ENCODE measurements around the gene HHIPL1.

HHIPL1 gene

DNA sequence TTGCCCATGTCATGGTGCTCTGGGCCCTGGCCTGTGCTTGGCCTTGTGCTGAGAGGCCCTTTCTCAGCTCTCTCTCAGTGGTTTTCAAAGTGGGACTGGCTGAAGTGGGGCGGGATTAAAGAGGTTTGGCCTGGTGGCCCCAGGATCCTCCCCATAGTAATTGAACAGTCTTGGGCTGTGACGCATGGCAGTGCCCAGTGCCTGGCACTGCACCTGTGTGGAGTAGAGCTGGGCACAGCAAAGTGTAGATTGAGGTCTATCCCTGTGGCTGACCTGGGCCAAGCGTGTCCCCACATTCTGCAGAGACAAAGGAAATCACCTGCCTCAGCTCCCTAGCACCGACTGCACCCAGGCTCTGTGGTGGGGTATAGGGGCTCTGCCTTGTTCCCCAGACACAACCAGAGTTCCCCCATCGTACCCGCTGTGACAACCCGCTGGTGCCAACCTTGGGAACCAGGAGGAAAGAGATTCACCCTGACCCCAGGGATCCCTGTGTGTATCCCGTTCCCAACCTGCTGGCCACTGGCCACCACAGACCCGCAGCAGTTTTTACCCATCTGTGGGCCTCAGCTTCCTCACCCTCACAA lies 29.2 kb downstream of the HHIPL1 start:
- no peak for DNase-seq (ENCODE audit: low read depth in 2 of 3, low spot score in 1 of 3)

DNA sequence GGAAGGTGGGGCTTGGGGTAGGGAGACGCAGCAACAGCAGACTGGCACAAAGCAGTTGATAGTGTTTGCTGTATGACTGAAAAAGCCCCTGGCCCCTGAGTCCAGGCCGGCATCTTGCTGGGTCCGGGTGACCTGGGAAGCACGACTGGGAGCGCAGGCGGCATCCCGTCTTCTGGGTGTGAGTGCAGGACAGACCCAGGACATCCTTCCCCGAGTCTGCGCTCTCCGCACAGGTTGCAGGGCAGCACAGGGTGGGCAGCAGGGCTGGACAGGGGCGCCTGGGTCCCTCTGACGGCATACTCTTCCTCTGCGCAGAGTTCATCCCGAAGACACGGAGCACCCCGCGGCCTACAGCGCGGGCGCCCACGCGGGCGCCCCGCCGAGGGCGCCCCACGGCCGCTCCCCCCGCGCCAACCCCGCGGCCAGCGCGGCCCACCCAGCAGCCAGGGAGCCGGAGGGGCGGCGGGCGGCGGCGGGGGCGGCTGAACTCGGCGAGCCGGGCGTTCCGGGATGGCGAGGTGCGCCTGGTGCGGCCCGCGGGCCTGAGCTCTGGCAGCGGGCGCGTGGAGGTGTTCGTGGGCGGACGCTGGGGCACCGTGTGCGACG lies 29.9 kb downstream of the HHIPL1 start:
- no peak for DNase-seq (ENCODE audit: low read depth in 2 of 3, low spot score in 1 of 3)

DNA sequence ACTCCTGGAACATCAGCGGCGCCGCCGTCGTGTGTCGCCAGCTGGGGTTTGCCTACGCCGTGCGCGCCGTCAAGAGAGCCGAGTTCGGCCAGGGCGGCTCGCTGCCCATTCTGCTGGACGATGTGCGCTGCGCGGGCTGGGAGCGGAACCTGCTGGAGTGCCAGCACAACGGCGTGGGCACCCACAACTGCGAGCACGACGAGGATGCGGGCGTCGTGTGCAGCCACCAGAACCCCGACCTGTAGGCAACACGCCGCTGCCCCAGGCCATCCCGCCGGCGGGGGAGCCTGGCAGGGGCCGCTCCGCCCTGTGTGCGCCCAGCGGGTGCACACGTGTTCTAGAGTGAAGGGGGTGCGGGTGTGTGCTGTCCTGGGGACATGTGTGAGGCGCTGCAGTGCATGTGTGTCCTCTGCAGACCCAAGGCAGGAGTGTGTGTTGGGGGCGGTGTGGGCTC lies 30.5 kb downstream of the HHIPL1 start:
- DNase-seq (ENCODE audit: low read depth in 2 of 3, low spot score in 1 of 3), result no peak

DNA sequence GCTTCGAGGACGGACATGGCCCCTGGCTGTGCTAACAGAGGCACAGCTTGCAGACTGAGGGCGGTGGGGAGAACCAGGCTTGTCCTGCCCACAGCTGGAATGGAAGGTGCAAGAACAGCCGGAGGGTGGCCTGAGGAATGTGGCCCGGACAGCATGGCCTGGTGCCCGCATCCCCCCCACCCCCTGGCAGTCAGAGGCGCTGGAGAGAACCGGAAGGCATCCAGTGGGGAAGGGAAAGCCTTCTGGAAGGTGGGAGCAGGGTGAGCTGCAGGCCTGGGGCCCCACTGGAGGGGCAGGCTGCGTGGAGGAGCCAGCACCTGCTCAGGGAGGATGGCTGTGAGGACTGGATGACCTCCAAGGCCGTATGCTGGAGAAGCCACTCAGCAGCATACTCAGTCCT lies 31.0 kb downstream of the HHIPL1 start:
- DNase-seq (ENCODE audit: low read depth in 2 of 3, low spot score in 1 of 3), result no peak

DNA sequence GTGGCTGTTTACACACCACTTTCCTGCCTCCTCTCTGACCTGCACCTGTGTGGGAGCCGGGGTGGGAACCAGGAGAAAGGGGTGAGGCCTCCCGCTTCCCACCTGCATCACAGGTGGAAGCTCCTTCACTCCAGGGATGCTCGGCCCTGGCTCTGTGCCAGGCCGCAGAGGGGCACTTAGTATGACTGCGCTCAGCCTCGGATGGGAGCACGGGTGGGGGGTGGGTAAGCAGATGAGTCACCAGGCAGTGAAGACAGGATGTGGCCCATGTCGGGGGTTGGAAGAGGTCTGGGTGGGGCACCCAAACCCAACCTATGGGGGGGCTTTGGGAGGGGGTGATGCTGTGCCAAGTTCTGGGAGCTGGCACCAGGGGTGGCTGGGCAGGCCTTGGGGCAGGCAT lies 31.7 kb downstream of the HHIPL1 start:
- no peak for DNase-seq (ENCODE audit: low read depth in 2 of 3, low spot score in 1 of 3)

DNA sequence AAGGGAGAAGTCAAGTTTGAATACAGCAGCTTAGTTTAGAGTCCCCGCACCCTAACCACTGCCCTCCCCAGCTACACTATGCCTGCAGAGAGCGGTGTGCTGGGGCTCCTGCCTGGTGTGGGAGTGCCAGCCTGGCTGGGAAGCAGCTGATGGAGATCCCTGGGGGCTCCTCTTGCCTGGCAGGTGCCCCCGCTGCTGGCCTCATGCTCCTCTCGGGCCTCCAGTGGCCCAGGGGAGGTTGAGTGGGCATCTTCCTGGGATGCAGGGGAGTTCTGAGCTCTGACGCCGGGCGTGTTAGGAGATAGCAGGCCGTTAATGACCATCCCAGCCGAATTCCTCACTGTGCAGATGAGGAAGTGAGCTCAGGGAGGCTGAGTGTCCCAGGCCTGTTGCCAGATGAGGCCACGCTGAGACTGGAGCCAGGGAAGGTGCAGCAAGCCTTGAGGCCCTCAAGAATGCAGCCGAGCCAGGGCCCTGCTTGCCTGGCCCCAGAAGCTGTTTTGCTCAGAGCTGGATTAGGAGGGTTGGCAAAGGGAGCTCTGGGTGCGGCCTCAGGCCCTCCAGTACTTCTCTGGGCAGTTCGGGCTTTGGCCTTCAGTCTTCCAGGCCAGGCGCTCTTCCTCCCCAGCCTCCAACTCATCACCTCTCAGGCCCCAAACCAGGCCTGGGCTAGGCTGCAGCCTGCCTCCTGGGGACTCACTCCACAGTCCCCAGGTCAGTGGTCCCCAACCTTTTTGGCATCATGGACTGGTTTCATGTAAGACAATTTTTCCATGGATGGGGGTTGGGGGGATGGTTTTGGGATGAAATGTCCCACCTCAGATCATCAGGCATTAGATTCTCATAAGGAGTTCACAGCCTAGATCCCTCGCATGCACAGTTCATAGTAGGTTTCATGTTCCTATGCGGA lies 32.6 kb downstream of the HHIPL1 start:
- DNase-seq (ENCODE audit: low read depth in 2 of 3, low spot score in 1 of 3), result no peak

DNA sequence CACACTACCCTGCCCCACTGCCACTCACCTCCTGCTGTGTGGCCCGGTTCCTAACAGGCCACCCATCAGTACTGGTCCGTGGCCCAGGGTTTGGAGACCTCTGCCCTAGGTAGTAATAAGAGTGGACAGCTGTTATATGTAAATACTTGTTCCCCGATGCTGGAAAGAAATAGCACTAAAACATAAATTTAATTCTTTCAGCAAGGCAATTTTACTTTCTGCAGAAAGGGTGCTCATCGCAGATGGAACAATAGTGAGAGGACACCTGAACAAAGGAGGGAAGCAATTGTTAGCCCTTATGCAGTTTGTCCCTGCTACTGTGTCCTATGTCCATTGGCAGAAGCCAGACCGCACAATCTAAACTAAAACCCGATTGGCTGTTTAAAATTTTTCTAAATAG lies 33.3 kb downstream of the HHIPL1 start:
- no peak for DNase-seq (ENCODE audit: low read depth in 2 of 3, low spot score in 1 of 3)

DNA sequence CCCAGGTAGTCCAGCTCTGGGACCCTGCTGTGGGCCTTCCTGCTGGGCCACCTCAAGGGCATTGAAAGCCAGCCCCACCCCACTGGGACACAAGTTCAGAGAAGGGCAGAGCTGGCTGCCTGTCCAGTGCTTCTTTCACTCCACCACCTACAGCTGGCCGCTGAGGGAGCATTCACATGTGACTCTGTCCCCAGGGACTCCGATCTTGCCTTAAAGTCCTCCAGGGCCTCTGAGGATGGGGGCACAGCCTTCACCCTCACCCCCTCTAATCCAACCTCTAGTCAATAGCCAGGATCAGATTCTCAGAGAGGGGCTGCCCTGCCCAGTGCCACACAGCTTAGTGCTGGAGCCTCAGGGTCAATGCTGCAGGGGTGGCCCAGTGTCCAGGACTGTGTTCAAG lies 34.2 kb downstream of the HHIPL1 start:
- DNase-seq (ENCODE audit: low read depth in 2 of 3, low spot score in 1 of 3), result no peak

DNA sequence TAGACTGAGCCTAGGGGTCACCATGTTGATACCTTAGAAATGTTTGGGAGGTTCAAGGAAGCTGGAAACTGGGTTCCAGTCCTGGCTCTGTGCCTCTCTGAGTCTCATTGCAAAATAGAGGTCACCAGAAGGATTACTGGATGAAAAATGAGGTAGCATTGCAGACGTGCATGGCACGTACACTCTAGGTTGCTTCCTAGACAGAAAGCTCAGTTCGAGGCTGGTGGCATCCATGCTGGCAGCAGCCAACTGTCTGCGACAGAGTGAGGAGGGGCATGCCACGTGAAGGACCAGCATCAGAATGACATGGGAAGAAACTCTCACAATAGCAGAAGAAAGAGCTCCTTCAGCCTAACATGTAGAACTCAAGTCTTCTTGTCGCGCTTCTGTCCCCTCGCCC lies 34.6 kb downstream of the HHIPL1 start:
- DNase-seq (ENCODE audit: low read depth in 2 of 3, low spot score in 1 of 3), result no peak

DNA sequence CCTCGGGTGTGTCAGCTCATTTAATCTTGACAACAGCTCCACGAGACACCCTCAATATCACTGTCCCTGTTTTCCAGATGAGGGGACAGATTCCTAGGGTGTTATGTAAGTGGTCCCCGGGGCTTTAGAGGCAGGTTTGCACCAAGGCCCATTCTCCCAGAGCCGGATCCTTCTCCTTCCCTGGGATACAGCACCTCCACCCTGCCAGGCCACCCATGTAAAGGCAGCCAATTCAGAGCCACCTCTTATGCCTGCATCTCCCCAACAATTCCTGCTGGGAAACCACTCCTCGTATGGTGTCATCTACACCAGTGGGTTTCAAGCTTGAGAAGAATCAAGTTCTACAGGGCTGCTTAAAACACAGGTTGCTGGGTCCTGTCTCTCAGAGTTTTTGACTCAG lies 35.1 kb downstream of the HHIPL1 start:
- no peak for DNase-seq (ENCODE audit: low read depth in 2 of 3, low spot score in 1 of 3)

DNA sequence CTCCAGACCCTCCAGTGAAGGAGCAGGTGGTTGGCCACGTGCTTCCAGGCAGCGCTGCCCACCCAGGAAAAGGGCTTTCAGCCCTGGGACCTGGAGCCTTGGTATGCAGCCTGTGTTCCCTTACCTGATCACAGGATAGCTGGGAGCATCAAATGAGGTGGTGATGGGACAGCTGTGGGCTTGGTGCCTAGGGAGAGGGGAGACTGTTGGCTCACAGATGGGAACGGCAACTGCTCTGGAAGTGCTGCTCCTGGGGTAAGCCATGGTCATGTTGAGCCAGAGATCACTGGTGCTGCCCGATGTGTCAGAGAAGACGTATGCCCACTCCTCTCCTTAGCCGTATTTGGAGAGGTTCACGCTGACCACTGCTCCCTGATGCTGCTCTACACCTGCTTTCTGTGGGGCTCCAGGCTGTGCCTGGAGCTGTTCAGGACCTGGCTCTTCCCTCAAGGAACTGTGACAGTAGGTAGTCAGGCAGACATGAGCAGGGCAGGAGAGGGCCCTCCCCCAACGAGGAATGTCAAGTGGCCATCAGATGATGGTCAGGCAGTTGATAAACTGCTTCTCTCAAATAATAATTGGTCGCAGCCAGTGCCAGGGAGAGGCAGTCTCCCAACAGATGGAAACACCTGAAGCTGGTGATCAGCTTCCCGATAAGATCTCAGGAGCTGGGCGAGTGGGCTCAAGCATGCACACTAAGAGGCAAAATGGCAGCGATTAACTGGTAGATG lies 36.3 kb downstream of the HHIPL1 start:
- DNase-seq (ENCODE audit: low read depth in 2 of 3, low spot score in 1 of 3), result no peak

DNA sequence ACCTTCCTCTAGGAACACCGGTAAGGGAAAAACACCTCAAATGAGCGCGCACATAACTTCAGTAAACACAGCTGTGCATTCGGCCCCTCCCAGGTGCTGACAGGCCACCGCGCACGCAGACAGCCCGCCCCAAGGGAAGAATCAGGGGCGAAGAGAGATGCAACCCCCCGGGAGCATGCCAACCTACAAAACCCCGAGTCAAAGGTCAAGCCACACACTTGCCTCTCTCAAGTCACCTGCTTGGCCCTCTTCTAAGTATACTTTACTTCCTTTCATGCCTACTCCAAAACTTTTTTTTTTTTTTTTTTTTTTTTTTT lies 36.9 kb downstream of the HHIPL1 start:
- no peak for DNase-seq (ENCODE audit: low read depth in 2 of 3, low spot score in 1 of 3)

DNA sequence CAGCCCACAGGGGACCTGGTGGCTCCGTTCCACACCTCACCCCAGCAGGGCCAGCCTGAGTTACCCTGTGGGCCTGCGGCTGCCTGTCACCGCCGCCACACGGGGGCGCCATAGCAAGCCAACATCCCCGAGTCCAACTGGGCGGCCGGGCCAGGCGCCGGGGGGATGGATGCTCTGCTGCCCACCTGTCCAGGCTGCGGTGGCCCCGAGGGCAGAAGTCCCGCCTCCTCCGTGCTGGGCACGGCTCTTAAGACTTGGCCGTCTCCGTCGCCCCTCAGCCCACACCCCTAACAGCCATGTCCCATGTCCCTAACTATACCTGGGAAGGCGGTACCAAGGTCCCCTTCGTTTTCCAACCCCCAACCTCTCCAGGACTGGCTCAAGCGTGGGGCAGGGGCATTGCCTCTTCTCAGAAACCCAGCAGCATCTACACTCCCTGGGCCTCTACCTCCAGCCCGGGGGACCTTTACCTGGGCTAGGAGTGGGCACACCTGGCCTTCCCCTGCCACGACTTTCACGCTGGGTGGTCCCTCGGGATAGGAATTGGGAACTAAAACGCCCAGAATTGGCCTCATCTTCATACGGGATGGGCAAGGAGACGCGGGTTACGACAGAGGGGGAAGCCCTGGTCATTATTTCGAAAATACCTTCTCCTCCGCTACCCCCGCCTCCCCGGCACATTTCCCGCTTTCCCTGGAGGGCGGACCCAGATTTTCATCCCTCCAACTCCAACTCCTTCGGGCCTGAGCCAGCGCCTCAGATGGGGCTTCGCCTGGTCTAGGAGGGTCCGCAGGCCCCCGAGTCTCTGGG lies 38.1 kb downstream of the HHIPL1 start:
- peak; percentile 63 to 81 (median 78) for DNase-seq (ENCODE audit: low read depth in 2 of 3, low spot score in 1 of 3)

DNA sequence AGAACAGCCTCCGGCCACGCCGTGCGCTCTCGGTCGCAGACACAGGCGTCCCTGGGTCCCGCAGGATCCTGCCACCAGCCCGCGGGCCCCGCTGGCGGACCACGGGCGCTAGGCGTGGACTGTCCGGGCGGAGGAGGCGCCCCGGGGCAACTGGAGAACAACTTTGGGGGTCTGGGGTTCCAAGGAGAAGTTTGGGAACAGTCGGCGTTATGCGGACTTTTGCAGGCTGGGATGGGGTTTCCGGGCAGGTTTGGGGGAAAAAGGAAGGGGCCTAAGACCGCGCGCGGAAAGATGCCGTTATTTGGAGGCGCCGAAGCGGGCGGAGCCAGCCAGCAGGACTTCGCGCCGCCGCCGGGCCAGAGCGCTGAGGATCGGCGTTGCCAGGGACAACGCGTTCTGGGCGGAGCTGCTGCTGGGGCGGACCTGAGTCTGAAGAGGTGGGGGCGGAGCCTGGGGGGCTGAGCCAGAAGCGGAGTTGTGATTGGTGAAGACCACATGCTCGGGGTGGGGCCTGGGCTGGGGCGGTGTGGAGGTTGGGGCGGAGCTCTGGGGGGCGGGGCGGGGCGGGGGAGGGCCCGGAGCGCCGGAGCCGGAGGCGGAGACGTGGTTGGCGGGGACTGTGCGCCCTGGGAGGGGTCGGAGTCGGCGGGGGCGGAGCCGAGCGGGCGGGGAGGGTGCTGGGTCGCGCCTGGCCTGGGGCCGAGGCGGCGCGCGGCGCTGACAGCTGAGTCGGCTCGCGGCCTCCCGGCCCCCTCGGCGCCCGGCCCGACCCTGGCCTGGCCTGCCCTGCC lies 38.9 kb downstream of the HHIPL1 start, which contains the start of gene CYP46A1:
TSS of gene CYP46A1 (plus strand) at position 680 of the 791 bp plus-strand sequence. CDS start 120 bp downstream, outside the sequence.
- peak; percentile 98 to 100 (median 99) for DNase-seq (ENCODE audit: low read depth in 2 of 3, low spot score in 1 of 3)

DNA sequence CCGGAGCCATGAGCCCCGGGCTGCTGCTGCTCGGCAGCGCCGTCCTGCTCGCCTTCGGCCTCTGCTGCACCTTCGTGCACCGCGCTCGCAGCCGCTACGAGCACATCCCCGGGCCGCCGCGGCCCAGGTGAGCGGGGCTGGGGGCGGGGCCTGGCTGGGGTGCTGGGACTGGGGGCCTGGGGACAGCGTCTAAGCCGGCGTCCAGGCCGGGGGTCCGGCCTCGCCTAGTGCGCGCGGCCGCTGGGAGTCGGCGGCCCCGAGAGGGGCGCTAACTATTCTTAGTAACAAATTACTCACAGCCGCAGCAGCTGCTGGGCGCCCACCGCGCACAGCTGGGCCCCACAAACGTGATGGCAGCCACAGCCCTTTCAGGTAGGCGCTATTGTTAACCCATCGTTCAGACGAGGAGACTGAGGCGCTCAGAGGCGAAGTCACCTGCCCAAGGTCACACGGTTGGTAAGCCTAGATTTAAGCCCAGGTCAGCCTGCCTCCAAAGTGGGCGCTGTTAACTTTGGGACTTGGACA lies 39.5 kb downstream of the HHIPL1 start:
- peak in 1 of 3 donors; percentile 3 for DNase-seq (ENCODE audit: low read depth in 2 of 3, low spot score in 1 of 3)

DNA sequence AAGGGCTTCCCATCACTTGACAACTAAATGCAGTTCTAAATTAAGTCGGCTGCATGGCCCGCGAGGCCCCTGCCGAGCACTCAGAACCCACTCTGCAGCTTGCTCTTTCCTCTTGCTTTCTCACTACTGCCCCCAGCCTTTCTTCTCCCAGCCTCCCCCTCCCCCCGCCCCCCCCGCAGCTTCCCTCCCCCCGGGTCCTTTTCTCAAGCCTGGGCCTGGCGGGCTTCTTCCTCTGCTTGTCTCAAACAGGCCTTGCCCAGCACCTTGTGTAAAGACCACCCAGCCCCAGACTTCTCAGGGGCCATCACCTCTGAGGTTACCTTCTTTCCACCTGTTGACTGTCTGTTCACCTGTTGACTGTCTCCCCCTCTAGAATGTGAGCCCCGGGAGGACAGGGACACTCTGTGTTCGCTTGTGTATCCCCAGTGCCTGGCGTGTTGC lies 40.2 kb downstream of the HHIPL1 start:
- no peak for DNase-seq (ENCODE audit: low read depth in 2 of 3, low spot score in 1 of 3)

DNA sequence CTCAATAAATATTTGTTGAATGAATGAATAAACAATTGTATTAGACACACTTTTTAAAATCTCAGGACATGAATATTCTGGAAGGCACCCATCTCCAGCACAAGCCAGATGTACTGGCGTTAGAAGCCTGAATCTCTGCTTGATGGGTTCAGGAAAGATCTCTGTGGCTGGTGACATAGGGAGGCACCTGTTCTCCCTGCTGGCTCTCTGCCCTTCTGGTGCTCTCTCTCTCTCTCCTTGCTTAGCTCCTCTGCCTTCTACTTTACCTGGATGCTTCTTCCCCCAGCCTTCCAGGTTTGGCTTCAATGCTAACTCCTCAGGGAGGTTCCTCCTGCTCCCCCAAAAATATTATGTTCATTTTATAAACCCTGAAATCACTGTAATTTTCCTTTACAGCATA lies 40.7 kb downstream of the HHIPL1 start:
- DNase-seq (ENCODE audit: low read depth in 2 of 3, low spot score in 1 of 3), result no peak

DNA sequence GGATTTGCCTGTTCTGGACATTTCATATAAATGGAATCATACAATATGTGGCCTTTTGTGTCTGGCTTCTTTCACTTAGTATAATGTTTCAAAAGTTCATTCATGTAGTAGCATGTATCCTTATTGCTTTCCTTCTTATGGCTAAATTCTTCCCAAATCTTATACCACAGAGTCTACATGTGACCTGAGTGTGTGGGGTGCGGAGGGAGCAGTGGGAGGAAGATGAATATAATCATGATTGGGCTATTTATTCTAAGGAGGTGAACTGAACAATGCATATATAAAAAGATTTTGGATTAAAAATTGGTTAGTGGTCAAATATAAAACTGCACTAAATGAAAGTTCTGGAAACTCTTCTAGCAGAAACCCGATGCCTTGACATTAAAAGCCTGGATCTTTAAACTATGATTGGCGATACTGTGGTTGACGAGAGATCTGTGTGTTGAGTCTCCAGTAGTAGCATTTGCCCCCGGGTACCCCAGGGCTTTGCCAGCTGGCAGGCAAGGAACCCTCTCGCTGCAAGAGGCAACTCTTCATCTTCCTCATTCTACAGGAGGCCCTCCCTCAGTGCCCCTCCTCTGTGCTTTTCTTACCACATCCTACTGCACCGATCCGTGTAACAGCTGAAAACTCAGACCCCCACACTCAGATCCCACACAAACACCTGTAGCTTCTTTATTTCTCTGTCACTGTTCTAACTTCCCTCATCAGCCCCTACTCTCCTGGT lies 41.8 kb downstream of the HHIPL1 start:
- DNase-seq (ENCODE audit: low read depth in 2 of 3, low spot score in 1 of 3), result no peak

Data from stimulated activated CD4-positive, alpha-beta T cell treated with anti-CD3 and anti-CD28 coated beads, Interleukin-12 subunit alpha, Interleukin-12 subunit beta, amount 100 ng/mL, for 48 hours (primary cell).